Parathyroid adenoma (tissue), 2 donors: Measurements from ENCODE around the gene KRT222.

Experiments
- H2AFZ ChIP-seq: fragments of 300-600 bp; sonication (generic); one replicate; pipeline ENCODE4 v1.7.0; 2017; ENCODE audit warnings: antibody characterized with exemption, mild to moderate bottlenecking
- H3K27ac ChIP-seq: fragments of 300-600 bp; sonication (generic); one replicate; pipeline ENCODE4 v1.7.0; 2017
- H3K27me3 ChIP-seq: fragments of 300-600 bp; sonication (generic); one replicate; pipeline ENCODE4 v1.7.0; 2017; ENCODE audit warnings: low read length; ENCODE audit not compliant: control insufficient read depth, insufficient read depth
- H3K36me3 ChIP-seq: fragments of 300-600 bp; sonication (generic); one replicate; pipeline ENCODE4 v1.7.0; 2017; ENCODE audit warnings: low read length; ENCODE audit not compliant: control insufficient read depth, insufficient read depth
- H3K4me1 ChIP-seq: fragments of 300-600 bp; sonication (generic); one replicate; pipeline ENCODE4 v1.7.0; 2017; ENCODE audit warnings: control low read depth
- H3K4me2 ChIP-seq: fragments of 300-600 bp; sonication (generic); one replicate; pipeline ENCODE4 v1.7.0; 2017; ENCODE audit warnings: low read length
- H3K4me3 ChIP-seq: fragments of 300-600 bp; sonication (generic); one replicate; pipeline ENCODE4 v1.7.0; 2017; ENCODE audit warnings: low read depth, low read length
- H3K79me2 ChIP-seq: fragments of 300-600 bp; sonication (generic); one replicate; pipeline ENCODE4 v1.7.0; 2017; ENCODE audit warnings: control low read depth
- H3K9ac ChIP-seq: fragments of 300-600 bp; sonication (generic); one replicate; pipeline ENCODE4 v1.7.0; 2017; ENCODE audit warnings: mild to moderate bottlenecking
- H3K9me3 ChIP-seq: fragments of 300-600 bp; sonication (generic); one replicate; pipeline ENCODE4 v1.7.0; 2017; ENCODE audit warnings: low read length; ENCODE audit not compliant: control insufficient read depth
- TF ChIP-seq, protein P1 (sequence below): fragments of 300-600 bp; sonication (generic); IDR thresholded peaks from one replicate; pipeline ENCODE4 v1.7.0; 2017; ENCODE audit warnings: antibody characterized with exemption, mild to moderate bottlenecking
- donor health status: primary hyperparathyroidism.

KRT222 gene

DNA sequence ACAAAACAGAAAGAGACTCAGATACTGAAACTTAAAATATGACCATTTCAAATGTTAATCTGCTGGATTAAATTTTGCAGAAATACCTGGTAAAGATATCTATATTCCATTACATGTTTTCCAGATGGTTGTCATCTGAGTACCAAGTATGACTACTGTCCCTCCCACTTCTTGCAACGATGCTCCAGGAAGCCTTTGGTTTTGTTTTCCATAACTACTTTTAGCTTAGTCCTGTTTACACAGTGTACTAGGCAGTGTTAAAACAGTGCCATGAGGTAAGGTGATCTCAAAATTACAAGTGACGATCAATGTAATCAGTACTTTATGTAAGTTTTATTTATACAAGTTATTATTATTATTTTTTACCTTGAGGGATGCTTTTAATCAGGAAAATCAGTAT is 35.1 kb downstream of the KRT222 start:
- Histone ChIP-seq H2AFZ (no peak overlapping the region), H3K36me3 (no peaks in the 10 kb centered on the region), H3K9me3 (no peaks in the 10 kb centered on the region), H3K9ac (no peak overlapping the region), H3K4me1 (no peaks in the 10 kb centered on the region), H3K4me3 (no peak overlapping the region), H3K4me2 (no peak overlapping the region), H3K27me3 (no peaks in the 10 kb centered on the region), H3K27ac (no peak overlapping the region), H3K79me2 (no peaks in the 10 kb centered on the region)
- TF ChIP-seq, protein P1, sequence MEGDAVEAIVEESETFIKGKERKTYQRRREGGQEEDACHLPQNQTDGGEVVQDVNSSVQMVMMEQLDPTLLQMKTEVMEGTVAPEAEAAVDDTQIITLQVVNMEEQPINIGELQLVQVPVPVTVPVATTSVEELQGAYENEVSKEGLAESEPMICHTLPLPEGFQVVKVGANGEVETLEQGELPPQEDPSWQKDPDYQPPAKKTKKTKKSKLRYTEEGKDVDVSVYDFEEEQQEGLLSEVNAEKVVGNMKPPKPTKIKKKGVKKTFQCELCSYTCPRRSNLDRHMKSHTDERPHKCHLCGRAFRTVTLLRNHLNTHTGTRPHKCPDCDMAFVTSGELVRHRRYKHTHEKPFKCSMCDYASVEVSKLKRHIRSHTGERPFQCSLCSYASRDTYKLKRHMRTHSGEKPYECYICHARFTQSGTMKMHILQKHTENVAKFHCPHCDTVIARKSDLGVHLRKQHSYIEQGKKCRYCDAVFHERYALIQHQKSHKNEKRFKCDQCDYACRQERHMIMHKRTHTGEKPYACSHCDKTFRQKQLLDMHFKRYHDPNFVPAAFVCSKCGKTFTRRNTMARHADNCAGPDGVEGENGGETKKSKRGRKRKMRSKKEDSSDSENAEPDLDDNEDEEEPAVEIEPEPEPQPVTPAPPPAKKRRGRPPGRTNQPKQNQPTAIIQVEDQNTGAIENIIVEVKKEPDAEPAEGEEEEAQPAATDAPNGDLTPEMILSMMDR = no peak

DNA sequence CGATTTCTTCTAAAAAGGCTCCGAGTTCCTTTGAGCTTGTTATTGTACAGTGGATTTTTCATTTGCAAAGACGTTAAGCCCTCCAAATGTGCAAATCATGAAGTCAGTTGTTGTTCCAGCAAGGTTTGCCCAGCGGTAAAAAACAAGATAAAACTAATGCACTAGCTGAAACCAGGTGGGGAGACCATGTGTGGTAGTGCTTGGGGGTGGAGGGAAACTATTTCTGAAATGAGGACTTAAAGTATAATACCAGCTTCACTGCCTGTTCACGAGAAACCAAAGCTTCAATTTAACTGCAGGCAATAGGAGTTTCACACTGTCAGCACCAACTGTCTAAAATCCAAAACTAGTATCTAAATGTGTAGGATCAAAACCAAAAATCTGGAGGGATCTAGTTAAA is 39.7 kb downstream of the KRT222 start:
- H3K4me1 ChIP-seq = no peaks in the 10 kb centered on the region
- H3K4me3 ChIP-seq = no peak overlapping the region
- H3K79me2 ChIP-seq = no peaks in the 10 kb centered on the region
- H3K9ac ChIP-seq = no peak overlapping the region
- H3K9me3 ChIP-seq = no peaks in the 10 kb centered on the region
- H3K27ac ChIP-seq = no peak overlapping the region
- TF ChIP-seq, protein P1 = no peak
- H2AFZ ChIP-seq = no peak overlapping the region
- no peak overlapping the region for H3K4me2 ChIP-seq
- H3K27me3 ChIP-seq = no peaks in the 10 kb centered on the region
- H3K36me3 ChIP-seq = no peaks in the 10 kb centered on the region

DNA sequence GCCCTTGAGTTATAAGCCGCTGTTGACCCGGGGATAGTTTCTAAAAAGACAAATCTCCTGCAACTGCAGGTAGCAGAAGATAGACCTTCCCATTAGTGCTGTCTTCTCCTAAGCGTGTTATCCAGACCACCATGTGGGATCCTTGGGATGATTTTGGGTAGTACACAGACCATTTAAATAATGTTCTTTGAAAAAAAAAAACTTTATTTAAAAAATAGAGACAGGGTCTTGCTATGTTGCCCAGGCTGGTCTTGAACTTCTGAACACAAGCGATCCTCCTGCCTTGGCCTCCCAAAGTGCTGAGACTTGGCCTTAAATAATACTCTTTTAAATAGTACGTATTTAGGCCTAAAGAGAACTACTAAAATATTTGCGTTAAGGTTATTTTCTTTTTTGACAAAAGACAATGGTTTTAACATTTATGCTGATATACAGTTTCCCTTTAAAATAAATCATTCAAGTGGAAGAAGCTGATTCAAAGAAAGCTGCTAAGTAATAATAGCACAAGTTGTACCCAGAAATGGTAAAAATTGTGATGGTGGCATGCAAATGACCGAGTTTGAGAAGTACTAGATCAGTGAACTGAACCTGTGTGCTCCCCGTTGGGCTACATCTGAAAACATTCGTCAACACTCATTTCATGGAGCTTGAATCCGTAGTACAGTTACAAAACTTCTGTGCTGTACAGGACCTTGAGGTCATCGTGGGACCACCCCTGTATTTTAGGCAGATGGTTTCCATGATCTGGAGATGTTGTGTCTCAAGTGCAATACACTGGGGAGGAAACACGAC is 41.4 kb downstream of the KRT222 start:
- Histone ChIP-seq H3K36me3 (no peaks in the 10 kb centered on the region), H2AFZ (no peak overlapping the region), H3K27ac (no peak overlapping the region), H3K4me1 (no peaks in the 10 kb centered on the region), H3K27me3 (no peaks in the 10 kb centered on the region), H3K4me3 (no peak overlapping the region), H3K9ac (no peak overlapping the region), H3K4me2 (no peak overlapping the region), H3K9me3 (no peaks in the 10 kb centered on the region), H3K79me2 (no peaks in the 10 kb centered on the region)
- TF ChIP-seq, protein P1 = no peak

DNA sequence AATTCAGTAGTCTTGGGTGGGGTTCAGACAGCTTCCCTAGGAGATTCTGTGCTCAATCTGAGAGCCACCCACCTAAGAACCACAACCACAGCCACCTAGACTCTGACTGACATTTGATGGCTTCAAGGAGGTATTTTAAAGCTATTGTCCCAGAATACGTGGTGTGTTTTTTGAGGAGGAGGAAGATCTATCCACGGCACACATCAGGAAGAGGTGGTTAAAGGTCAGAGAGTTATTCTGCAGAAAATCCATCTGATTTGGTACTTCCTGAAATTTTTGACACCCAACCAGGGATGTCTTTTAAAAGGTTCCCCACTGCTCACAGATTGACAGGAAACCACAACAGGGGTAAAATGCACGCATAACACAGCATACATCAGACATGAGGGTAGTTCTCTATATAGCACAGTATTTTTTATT is 42.5 kb downstream of the KRT222 start:
- H2AFZ ChIP-seq = no peak overlapping the region
- TF ChIP-seq, protein P1 = no peak
- no peak overlapping the region for H3K4me2 ChIP-seq
- H3K9ac ChIP-seq = no peak overlapping the region
- no peaks in the 10 kb centered on the region for H3K36me3 ChIP-seq
- H3K4me3 ChIP-seq = no peak overlapping the region
- H3K27me3 ChIP-seq = no peaks in the 10 kb centered on the region
- H3K79me2 ChIP-seq = no peaks in the 10 kb centered on the region
- H3K27ac ChIP-seq = no peak overlapping the region
- H3K9me3 ChIP-seq = no peaks in the 10 kb centered on the region
- no peaks in the 10 kb centered on the region for H3K4me1 ChIP-seq

DNA sequence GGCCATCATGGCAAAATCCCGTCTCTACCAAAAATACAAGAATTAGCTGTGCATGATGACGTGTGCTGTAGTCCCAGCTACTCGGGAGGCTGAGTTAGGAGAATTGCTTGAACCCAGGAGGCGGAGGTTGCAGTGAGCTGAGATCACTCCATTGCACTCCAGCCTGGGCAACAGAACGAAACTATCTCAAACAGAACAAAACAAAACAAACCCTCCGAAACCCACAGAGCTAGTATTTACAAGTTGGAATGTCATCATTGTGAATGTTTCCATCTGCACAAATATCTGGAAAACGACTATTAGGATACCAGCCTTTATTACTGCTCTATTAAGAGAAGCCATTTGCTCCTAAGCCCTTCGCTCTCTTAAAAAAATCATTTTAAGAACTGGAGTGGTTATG is 43.4 kb downstream of the KRT222 start:
- TF ChIP-seq, protein P1 = no peak
- Histone ChIP-seq H3K79me2 (no peaks in the 10 kb centered on the region), H2AFZ (no peak overlapping the region), H3K4me3 (no peak overlapping the region), H3K36me3 (no peaks in the 10 kb centered on the region), H3K9me3 (no peaks in the 10 kb centered on the region), H3K9ac (no peak overlapping the region), H3K4me1 (no peaks in the 10 kb centered on the region), H3K27me3 (no peaks in the 10 kb centered on the region), H3K27ac (no peak overlapping the region), H3K4me2 (no peak overlapping the region)
